GM12878 (cell line): ENCODE results near the gene LPIN2. TPM values are rescaled to one million over a fixed set of nuclear protein-coding genes. Genes with fewer than 3 reads are reported as not detected.
A peak's percentile ranks its signal among the peaks of the same experiment; 100 is the strongest.

Experiments
- BCLAF1 ChIP-seq: fragments of 450-650 bp; IDR thresholded peaks from 2 replicates; pipeline ENCODE4 v1.6.1; 2017; ENCODE audit warnings: antibody characterized with exemption, mild to moderate bottlenecking, moderate library complexity
- CBFB ChIP-seq: IDR thresholded peaks from 2 replicates; pipeline ENCODE4 v1.6.1; 2016; ENCODE audit warnings: antibody characterized with exemption, low read depth
- EED ChIP-seq: sonication (generic); IDR thresholded peaks from 2 replicates; pipeline ENCODE4 v1.6.1; 2016; ENCODE audit warnings: antibody characterized with exemption, low read depth
- ESRRA ChIP-seq: IDR thresholded peaks from 2 replicates; pipeline ENCODE4 v1.6.1; 2012; ENCODE audit warnings: mild to moderate bottlenecking, low read length, improper control_type of control experiment
- EZH2 ChIP-seq: IDR thresholded peaks from 2 replicates; pipeline ENCODE4 v1.6.1; 2012; ENCODE audit warnings: low read depth, mild to moderate bottlenecking, control low read depth, inconsistent platforms, low read length, borderline replicate concordance; ENCODE audit not compliant: control insufficient read depth
- FOXK2 ChIP-seq: fragments of 450-650 bp; IDR thresholded peaks from 2 replicates; pipeline ENCODE4 v1.6.1; 2017; ENCODE audit warnings: mild to moderate bottlenecking, moderate library complexity
- KDM1A ChIP-seq: fragments of 200-600 bp; sonication (generic); IDR thresholded peaks from 2 replicates; pipeline ENCODE4 v1.6.1; 2016; ENCODE audit warnings: borderline replicate concordance
- LARP7 ChIP-seq: fragments of 450-650 bp; IDR thresholded peaks from 2 replicates; pipeline ENCODE4 v1.6.1; 2017; ENCODE audit warnings: mild to moderate bottlenecking
- NFIC ChIP-seq: IDR thresholded peaks from 2 replicates; pipeline ENCODE4 v1.6.1; 2012; ENCODE audit warnings: low read depth, mild to moderate bottlenecking, inconsistent platforms, low read length, moderate library complexity
- NR2C2 ChIP-seq: IDR thresholded peaks from 2 replicates; pipeline ENCODE4 v1.6.1; 2011; ENCODE audit warnings: borderline replicate concordance, low read depth; ENCODE audit not compliant: control insufficient read depth, insufficient read length
- PRDM15 ChIP-seq: fragments of 450-650 bp; formaldehyde crosslinking; IDR thresholded peaks from 2 replicates; pipeline ENCODE4 v1.4.0; 2020; ENCODE audit warnings: mild to moderate bottlenecking, moderate library complexity
- RAD51 ChIP-seq: fragments of 450-650 bp; IDR thresholded peaks from 2 replicates; pipeline ENCODE4 v1.6.1; 2016; ENCODE audit warnings: moderate library complexity, mild to moderate bottlenecking, inconsistent platforms
- RBBP5 ChIP-seq: fragments of 200-600 bp; sonication (generic); conservative IDR thresholded peaks from 2 replicates; pipeline ENCODE4 v1.6.1; 2016
- RCOR1 ChIP-seq: conservative IDR thresholded peaks from 2 replicates; pipeline ENCODE4 v1.6.1; 2012; ENCODE audit warnings: low read depth, low read length, improper control_type of control experiment
- RELA ChIP-seq: fragments of 450-650 bp; IDR thresholded peaks from 2 replicates; pipeline ENCODE4 v1.8.0; 2014; ENCODE audit warnings: borderline replicate concordance; ENCODE audit not compliant: partially characterized antibody
- SIN3A ChIP-seq: IDR thresholded peaks from 2 replicates; pipeline ENCODE4 v1.6.1; 2012; ENCODE audit warnings: low read depth, low read length, improper control_type of control experiment
- SP1 ChIP-seq: IDR thresholded peaks from one replicate; pipeline ENCODE4 v1.6.1; 2011; ENCODE audit warnings: low read depth, low read length
- SRF ChIP-seq, 2 experiments: IDR thresholded peaks; 2 replicates each; pipeline ENCODE4 v1.6.1; 2011; ENCODE audit warnings: low read depth in 2 of 2, low read length in 2 of 2, mild to moderate bottlenecking in 1 of 2, moderate library complexity in 1 of 2
- TAF1 ChIP-seq: IDR thresholded peaks from 2 replicates; pipeline ENCODE4 v1.6.1; 2011; ENCODE audit warnings: mild to moderate bottlenecking, low read depth, low read length, borderline replicate concordance
- TCF12 ChIP-seq: IDR thresholded peaks from 2 replicates; pipeline ENCODE4 v1.6.1; 2011; ENCODE audit warnings: low read depth, mild to moderate bottlenecking, low read length
- USF2 ChIP-seq: IDR thresholded peaks from 2 replicates; pipeline ENCODE4 v1.6.1; 2011; ENCODE audit warnings: low read depth, low read length, improper control_type of control experiment, borderline replicate concordance
- ZNF217 ChIP-seq: fragments of 450-650 bp; IDR thresholded peaks from 2 replicates; pipeline ENCODE4 v1.6.1; 2017; ENCODE audit warnings: antibody characterized with exemption, mild to moderate bottlenecking
- ZNF24 ChIP-seq: fragments of 450-650 bp; IDR thresholded peaks from 2 replicates; pipeline ENCODE4 v1.6.1; 2017; ENCODE audit warnings: antibody characterized with exemption, mild to moderate bottlenecking
- polyA plus RNA-seq, 11 experiments: library from polyadenylated mRNA; depleted of rRNA in 4 of 11; unstranded in 6 of 11; stranded (reverse) in 5 of 11; fragments of >200 nt; fragmentation: Nextera tagmentation in 4 of 11; fragmentation: Illumina TruSeq in 1 of 11; extraction: Ambion mirVana in 4 of 11; extraction: Trizol in 1 of 11; gene quantifications; 1 replicate in 1 of 11; 2 replicates in 10 of 11; pipeline versions ENCODE4 v1.2.1 to v1.2.3, GENCODE V29; 2011 to 2016; ENCODE audit warnings: inconsistent platforms in 2 of 11, missing spikeins in 2 of 11, low read depth in 1 of 11
- total RNA-seq, 4 experiments: library from RNA; depleted of rRNA in 3 of 4; stranded (reverse); fragments of >200 nt in 3 of 4; fragmentation: Illumina TruSeq in 1 of 4; extraction: Trizol in 1 of 4; gene quantifications; 2 replicates each; pipeline versions ENCODE4 v1.2.1 to v1.2.3, GENCODE V29; 2013 to 2021

Gene LPIN2
- total and polyA plus RNA-seq, 10 of the 15 experiments (the other 5 are each of a cell fraction or from before 2014, with no cell fraction given), result 4.1 to 28.0 (median 15.9) TPM

GRCh38 chr18:2971741-2972552 lies 41.0 kb downstream of the LPIN2 start (continued):
- peak; percentile 95 for TF ChIP-seq ZNF24
- no peak for TF ChIP-seq ESRRA
- TF ChIP-seq TAF1, result peak; percentile 99
- TF ChIP-seq RAD51, result peak; percentile 89
- peak; percentile 62 for TF ChIP-seq EED
- no peak for TF ChIP-seq RCOR1
- no peak for TF ChIP-seq RELA
- TF ChIP-seq RBBP5, result no peak
- TF ChIP-seq SRF (IDR thresholded peaks at IDR 0.05; ENCODE audit: low read depth in 2 of 2, low read length in 2 of 2), result no peak
- no peak for TF ChIP-seq KDM1A
- no peak for TF ChIP-seq BCLAF1
- peak; percentile 55; the same call in 1 of the 2 replicates for TF ChIP-seq NFIC
- TF ChIP-seq FOXK2, result no peak
- no peak; the same call in 1 of the 2 replicates for TF ChIP-seq USF2
- TF ChIP-seq TCF12, result no peak
- TF ChIP-seq NR2C2, result no peak
- no peak for TF ChIP-seq LARP7
- TF ChIP-seq SP1, result no peak
- no peak for TF ChIP-seq PRDM15 (CRISPR knock-in tag)
- no peak for TF ChIP-seq EZH2
- no peak for TF ChIP-seq ZNF217
- TF ChIP-seq SIN3A, result no peak
- TF ChIP-seq CBFB, result peak; percentile 60; the same call in 1 of the 2 replicates
